GM21360 (cell line): ENCODE measurements around the gene PSTPIP2.

Experiments used
- ATAC-seq: cut with Tn5 transposase; IDR thresholded peaks from one replicate; pipeline ENCODE4 v1.9.1; 2021; ENCODE audit warnings: mild to moderate bottlenecking, moderate library complexity; ENCODE audit not compliant: unreplicated experiment

Gene PSTPIP2

GRCh38 chr18:46040033-46040746, 31.9 kb downstream of the PSTPIP2 start:
- no peak for ATAC-seq

- ATAC-seq: no peak
Measured at GRCh38 chr18:46037512-46038305, 34.4 kb downstream of the PSTPIP2 start.

GRCh38 chr18:46035696-46036680, 36.1 kb downstream of the PSTPIP2 start:
- no peak for ATAC-seq

- no peak for ATAC-seq
Measured at GRCh38 chr18:46034230-46034629, 37.8 kb downstream of the PSTPIP2 start.

GRCh38 chr18:46031741-46032140, 40.3 kb downstream of the PSTPIP2 start:
- no peak for ATAC-seq

- no peak for ATAC-seq
Measured at GRCh38 chr18:46028536-46028891, 43.5 kb downstream of the PSTPIP2 start.

GRCh38 chr18:46019936-46020335, 52.1 kb downstream of the PSTPIP2 start:
- no peak for ATAC-seq

GRCh38 chr18:46013484-46014189, 58.4 kb downstream of the PSTPIP2 start:
- ATAC-seq: peak; percentile 71

- no peak for ATAC-seq
Measured at GRCh38 chr18:46010676-46011075, 61.4 kb downstream of the PSTPIP2 start.

- no peak for ATAC-seq
Measured at GRCh38 chr18:46010050-46010449, 62.0 kb downstream of the PSTPIP2 start.

GRCh38 chr18:46009125-46009840, 62.8 kb downstream of the PSTPIP2 start:
- no peak for ATAC-seq

GRCh38 chr18:46008531-46008930, 63.5 kb downstream of the PSTPIP2 start:
- ATAC-seq: no peak

GRCh38 chr18:46007165-46007564, 64.9 kb downstream of the PSTPIP2 start:
- no peak for ATAC-seq

GRCh38 chr18:46002934-46003333, 69.1 kb downstream of the PSTPIP2 start:
- no peak for ATAC-seq

- ATAC-seq: no peak
Measured at GRCh38 chr18:46001892-46002291, 70.2 kb downstream of the PSTPIP2 start.

- no peak for ATAC-seq
Measured at GRCh38 chr18:46001074-46001473, 71.0 kb downstream of the PSTPIP2 start.

GRCh38 chr18:45999536-45999935, 72.5 kb downstream of the PSTPIP2 start:
- no peak for ATAC-seq

- no peak for ATAC-seq
Measured at GRCh38 chr18:45998244-45998643, 73.8 kb downstream of the PSTPIP2 start.

GRCh38 chr18:45997700-45998151, 74.3 kb downstream of the PSTPIP2 start:
- no peak for ATAC-seq

- no peak for ATAC-seq
Measured at GRCh38 chr18:45995461-45995860, 76.6 kb downstream of the PSTPIP2 start.
